Progenitor cell of endocrine pancreas (in vitro differentiated cells): Measurements from ENCODE around the gene TEX36. TPM values are rescaled to one million over a fixed set of nuclear protein-coding genes. Genes with fewer than 3 reads are reported as not detected.
"Not testable (repeated sequence)": the region's sequence is repeated elsewhere in the genome, so short reads cannot be mapped to it uniquely, and the experiment has no call there.

ENCODE experiments used
- DNase-seq: peaks from one replicate; pipeline ENCODE4 v3.0.0; 2021; ENCODE audit warnings: low spot score; ENCODE audit not compliant: unreplicated experiment
- H3K27ac Mint-ChIP-seq: 2 replicates; pipeline ENCODE4 v1.8.0; 2021; ENCODE audit warnings: mild to moderate bottlenecking, moderate library complexity, mixed read lengths
- H3K27me3 Mint-ChIP-seq: 2 replicates; pipeline ENCODE4 v1.8.0; 2021; ENCODE audit warnings: mixed read lengths
- H3K36me3 Mint-ChIP-seq: 2 replicates; pipeline ENCODE4 v1.8.0; 2022; ENCODE audit warnings: mixed read lengths; ENCODE audit not compliant: insufficient read depth
- H3K4me1 Mint-ChIP-seq: 2 replicates; pipeline ENCODE4 v1.8.0; 2021; ENCODE audit warnings: low read depth, mixed read lengths
- H3K4me3 Mint-ChIP-seq: 2 replicates; pipeline ENCODE4 v1.8.0; 2021; ENCODE audit warnings: low read depth, mild to moderate bottlenecking, moderate library complexity, mixed read lengths
- H3K9me3 Mint-ChIP-seq: 2 replicates; pipeline ENCODE4 v1.8.0; 2021; ENCODE audit warnings: low read depth, mixed read lengths
- total RNA-seq: library from RNA; stranded (reverse); gene quantifications from 2 replicates; pipeline ENCODE4 v1.2.1, GENCODE V29; 2021
- TF ChIP-seq, protein P1 (sequence below): fragments of 200-600 bp; sonication (generic); IDR thresholded peaks from one replicate; pipeline ENCODE4 v1.5.0; 2021; ENCODE audit warnings: antibody characterized with exemption, mild to moderate bottlenecking; ENCODE audit not compliant: unreplicated experiment

TEX36 gene
- total RNA-seq, 1 donor from 2014 or later = not detected

- H3K4me1 Mint-ChIP-seq = peaks cover 10% of the 10 kb centered on the region
- TF ChIP-seq, protein P1, sequence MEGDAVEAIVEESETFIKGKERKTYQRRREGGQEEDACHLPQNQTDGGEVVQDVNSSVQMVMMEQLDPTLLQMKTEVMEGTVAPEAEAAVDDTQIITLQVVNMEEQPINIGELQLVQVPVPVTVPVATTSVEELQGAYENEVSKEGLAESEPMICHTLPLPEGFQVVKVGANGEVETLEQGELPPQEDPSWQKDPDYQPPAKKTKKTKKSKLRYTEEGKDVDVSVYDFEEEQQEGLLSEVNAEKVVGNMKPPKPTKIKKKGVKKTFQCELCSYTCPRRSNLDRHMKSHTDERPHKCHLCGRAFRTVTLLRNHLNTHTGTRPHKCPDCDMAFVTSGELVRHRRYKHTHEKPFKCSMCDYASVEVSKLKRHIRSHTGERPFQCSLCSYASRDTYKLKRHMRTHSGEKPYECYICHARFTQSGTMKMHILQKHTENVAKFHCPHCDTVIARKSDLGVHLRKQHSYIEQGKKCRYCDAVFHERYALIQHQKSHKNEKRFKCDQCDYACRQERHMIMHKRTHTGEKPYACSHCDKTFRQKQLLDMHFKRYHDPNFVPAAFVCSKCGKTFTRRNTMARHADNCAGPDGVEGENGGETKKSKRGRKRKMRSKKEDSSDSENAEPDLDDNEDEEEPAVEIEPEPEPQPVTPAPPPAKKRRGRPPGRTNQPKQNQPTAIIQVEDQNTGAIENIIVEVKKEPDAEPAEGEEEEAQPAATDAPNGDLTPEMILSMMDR = no peak
These were observed 37.0 kb upstream of the TEX36 start for GRCh38 chr10:125720002-125720382.

DNA sequence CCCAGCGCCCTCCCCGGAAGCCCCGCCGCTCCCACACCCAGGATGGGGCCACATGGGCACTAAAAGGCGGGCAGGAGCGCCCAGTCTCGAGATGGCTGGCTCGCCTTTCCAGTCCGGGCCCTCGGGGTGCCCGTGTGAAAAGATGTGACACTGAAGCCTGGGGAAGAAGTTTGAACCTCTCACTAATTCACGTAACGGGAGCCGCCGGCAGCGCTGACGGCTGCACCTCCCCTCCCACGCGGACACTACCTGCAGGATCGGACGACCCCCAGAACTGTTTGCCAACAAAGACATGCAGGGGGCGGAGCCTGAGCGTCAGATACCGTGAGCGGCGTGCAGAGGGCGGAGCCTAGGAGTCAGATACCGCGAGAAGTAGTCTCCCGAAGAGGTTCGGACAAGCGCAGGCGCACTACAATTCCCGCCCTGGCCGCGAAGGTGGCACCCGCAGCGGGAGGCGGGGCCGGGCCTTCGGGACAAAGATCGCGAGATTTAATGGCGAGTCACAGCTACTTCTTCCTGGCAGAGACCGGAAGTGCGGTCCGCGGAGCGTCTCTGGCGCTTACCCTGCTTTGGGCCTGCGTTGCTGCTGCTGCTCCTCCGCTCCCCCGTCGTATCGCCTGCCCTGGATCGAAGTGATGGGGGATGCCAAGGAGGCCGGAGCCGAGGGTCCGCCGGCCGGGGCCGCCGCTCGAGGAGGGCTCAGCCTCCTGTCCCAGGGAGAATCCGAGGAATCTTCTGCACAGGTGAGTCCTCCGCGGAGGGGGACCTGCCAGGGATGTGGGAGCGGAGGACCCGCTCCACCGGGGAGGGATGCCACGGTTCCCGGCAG, 36.4 kb upstream of the TEX36 start, which contains the start of gene EDRF1:
TSS of gene EDRF1 (plus strand) at position 537 of the 829 bp plus-strand sequence. CDS start at position 636, 99 bp downstream.
- H3K4me1 Mint-ChIP-seq = peaks cover 10% of the 10 kb centered on the region
- peak; percentile 99 for DNase-seq
- peaks cover 16% of the 10 kb centered on the region for H3K36me3 Mint-ChIP-seq
- H3K27ac Mint-ChIP-seq = peak within 1 kb of the TSS; percentile 99
- no peaks in the 10 kb centered on the region for H3K9me3 Mint-ChIP-seq
- H3K4me3 Mint-ChIP-seq = peak within 1 kb of the TSS; percentile 96
- TF ChIP-seq, protein P1 = no peak
- H3K27me3 Mint-ChIP-seq = no peaks in the 10 kb centered on the region

More at GRCh38 chr10:125720002-125720382, 37.0 kb upstream of the TEX36 start:
- H3K27ac Mint-ChIP-seq = peak overlapping the region; percentile 99
- peak overlapping the region; percentile 96 for H3K4me3 Mint-ChIP-seq
- no peaks in the 10 kb centered on the region for H3K9me3 Mint-ChIP-seq
- H3K27me3 Mint-ChIP-seq = no peaks in the 10 kb centered on the region
- DNase-seq = no peak
- peaks cover 18% of the 10 kb centered on the region for H3K36me3 Mint-ChIP-seq

DNA sequence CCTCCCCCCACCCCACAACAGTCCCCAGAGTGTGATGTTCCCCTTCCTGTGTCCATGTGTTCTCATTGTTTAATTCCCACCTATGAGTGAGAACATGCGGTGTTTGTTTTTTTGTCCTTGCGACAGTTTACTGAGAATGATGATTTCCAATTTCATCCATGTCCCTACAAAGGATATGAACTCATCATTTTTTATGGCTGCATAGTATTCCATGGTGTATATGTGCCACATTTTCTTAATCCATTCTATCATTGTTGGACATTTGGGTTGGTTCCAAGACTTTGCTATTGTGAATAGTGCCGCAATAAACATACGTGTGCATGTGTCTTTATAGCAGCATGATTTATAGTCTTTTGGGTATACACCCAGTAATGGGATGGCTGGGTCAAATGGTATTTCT, 31.8 kb upstream of the TEX36 start:
- H3K4me3 Mint-ChIP-seq, DNase-seq, H3K9me3 Mint-ChIP-seq, H3K27ac Mint-ChIP-seq, H3K27me3 Mint-ChIP-seq, H3K36me3 Mint-ChIP-seq, H3K4me1 Mint-ChIP-seq: not testable (repeated sequence)

GRCh38 chr10:125711110-125711750, 28.3 kb upstream of the TEX36 start:
- Mint-ChIP-seq H3K9me3 (no peaks in the 10 kb centered on the region), H3K27ac (no peak overlapping the region), H3K4me3 (no peak overlapping the region), H3K36me3 (peaks cover 1% of the 10 kb centered on the region), H3K4me1 (peaks cover 27% of the 10 kb centered on the region), H3K27me3 (no peaks in the 10 kb centered on the region)
- TF ChIP-seq, protein P1 = no peak
- DNase-seq = no peak

- TF ChIP-seq, protein P1 = no peak
- Mint-ChIP-seq H3K27ac (no peak overlapping the region), H3K36me3 (no peaks in the 10 kb centered on the region), H3K27me3 (no peaks in the 10 kb centered on the region), H3K9me3 (no peaks in the 10 kb centered on the region), H3K4me1 (peaks cover 27% of the 10 kb centered on the region), H3K4me3 (no peak overlapping the region)
- no peak for DNase-seq
These were observed 26.9 kb upstream of the TEX36 start for GRCh38 chr10:125709553-125710474.
